ENCODE measurements around the gene MCU. TPM values are rescaled to one million over a fixed set of nuclear protein-coding genes. Genes with fewer than 3 reads are reported as not detected.

Gene MCU
- total RNA-seq, 6 experiments from 2014 or later: 6.2 to 14.6 (median 10.4) TPM

GRCh38 chr10:72930276-72930675 lies 238.3 kb downstream of the MCU start:
- Histone ChIP-seq H3K4me3 (no peak overlapping the region), H3K36me3 (peaks cover 0 to 37% (median 18%) of the 10 kb centered on the region in 4 donors), H3K27me3 (no peaks in the 10 kb centered on the region), H3K4me1 (peaks cover 0 to 14% (median 0%) of the 10 kb centered on the region in 4 donors), H3K27ac (no peak overlapping the region), H3K9me3 (no peaks in the 10 kb centered on the region)
- intact Hi-C loops (cut with DNase I): no loop called here
- TF ChIP-seq POLR2A (IDR thresholded peaks at IDR 0.05) (no peak), CTCF (IDR thresholded peaks at IDR 0.05) (no peak)
- no peak for ATAC-seq
- DNase-seq: no peak
- 66% methylated on average over 2 of the region's 2 CpGs for WGBS (ENCODE audit: insufficient coverage, low coverage, low lambda C conversion rate, missing lambda C conversion rate)

GRCh38 chr10:72932259-72933015 lies 240.5 kb downstream of the MCU start:
- no peak for TF ChIP-seq POLR2A (IDR thresholded peaks at IDR 0.05)
- TF ChIP-seq CTCF (IDR thresholded peaks at IDR 0.05): no peak
- no peaks in the 10 kb centered on the region for H3K9me3 ChIP-seq
- no peak for DNase-seq
- H3K27me3 ChIP-seq: no peaks in the 10 kb centered on the region
- H3K36me3 ChIP-seq: peaks cover 0 to 56% (median 25%) of the 10 kb centered on the region in 4 donors
- H3K27ac ChIP-seq: no peak overlapping the region
- WGBS (ENCODE audit: insufficient coverage, low coverage, low lambda C conversion rate, missing lambda C conversion rate): 80% methylated on average over 6 of the region's 20 CpGs
- H3K4me1 ChIP-seq: peaks cover 0 to 9% (median 0%) of the 10 kb centered on the region in 4 donors
- intact Hi-C loops (cut with DNase I): no loop called here
- no peak overlapping the region for H3K4me3 ChIP-seq
- no peak for ATAC-seq

- H3K27ac ChIP-seq: no peak overlapping the region
- WGBS (ENCODE audit: insufficient coverage, low coverage, low lambda C conversion rate, missing lambda C conversion rate): 83% methylated on average over 1 of the region's 6 CpGs
Observed at GRCh38 chr10:72935361-72935760, 243.4 kb downstream of the MCU start.

More at GRCh38 chr10:72935361-72935760, 243.4 kb downstream of the MCU start:
- no peaks in the 10 kb centered on the region for H3K27me3 ChIP-seq
- TF ChIP-seq POLR2A (IDR thresholded peaks at IDR 0.05): no peak
- TF ChIP-seq CTCF (IDR thresholded peaks at IDR 0.05): no peak
- peaks cover 0 to 77% (median 28%) of the 10 kb centered on the region in 4 donors for H3K36me3 ChIP-seq
- no peaks in the 10 kb centered on the region for H3K4me1 ChIP-seq
- no peaks in the 10 kb centered on the region for H3K9me3 ChIP-seq
- H3K4me3 ChIP-seq: no peak overlapping the region
- DNase-seq (no peak), ATAC-seq (peak in 3 of 4 donors; percentile 32 to 48 (median 33))
- intact Hi-C loops (cut with DNase I): no loop called here

Small RNA genes within 50 kb of the gene (microRNA-seq; reads per million reads assigned to microRNA genes)
- gene MIR4676: 0 reads per million in 2 donors

Small RNA genes within 50 kb of the gene (small RNA-seq; reads per million reads assigned to genes)
- gene MIR4676 (0 reads per million in 2 experiments), gene RF00019 (0 reads per million in 2 experiments)

Other genes starting within 250 kb of the MCU start
- 10 to 100 TPM; 25.3 to 55.3 (median 38.2) TPM for gene MICU1, start 66.1 kb upstream of the MCU start, total RNA-seq
- 10 to 100 TPM; 24.4 to 78.2 (median 48.7) TPM for gene OIT3, start 201.6 kb downstream of the MCU start, total RNA-seq